Dendritic cell treated with granulocyte-macrophage colony-stimulating factor and Interleukin-4, amounts not matched to agents 40 ng/mL and 50 ng/mL, for 4 days (primary cell): Measurements from ENCODE around the gene CEACAM5.
"Not testable (repeated sequence)": the region's sequence is repeated elsewhere in the genome, so short reads cannot be mapped to it uniquely, and the experiment has no call there.

ENCODE experiments used
- H3K27ac Mint-ChIP-seq: one replicate; pipeline ENCODE4 v1.8.0; 2022; ENCODE audit warnings: mild to moderate bottlenecking, mixed read lengths
- H3K27me3 Mint-ChIP-seq: one replicate; pipeline ENCODE4 v1.8.0; 2022; ENCODE audit warnings: mild to moderate bottlenecking, mixed read lengths
- H3K36me3 Mint-ChIP-seq: one replicate; pipeline ENCODE4 v1.8.0; 2022; ENCODE audit warnings: low read depth, mixed read lengths
- H3K4me1 Mint-ChIP-seq: one replicate; pipeline ENCODE4 v1.8.0; 2022; ENCODE audit warnings: low read depth, mixed read lengths
- H3K4me3 Mint-ChIP-seq: one replicate; pipeline ENCODE4 v1.8.0; 2022; ENCODE audit warnings: mild to moderate bottlenecking, moderate library complexity, mixed read lengths
- H3K9me3 Mint-ChIP-seq: one replicate; pipeline ENCODE4 v1.8.0; 2022; ENCODE audit warnings: mixed read lengths
- intact Hi-C: fragments of 100-400 bp; cut with micrococcal nuclease; formaldehyde crosslinking; loops from one replicate; pipeline ENCODE4 v1.15.0; 2022

CEACAM5 gene

GRCh38 chr19:41768105-41768504 is 59.7 kb downstream of the CEACAM5 start:
- H3K9me3 Mint-ChIP-seq, H3K36me3 Mint-ChIP-seq, H3K4me1 Mint-ChIP-seq, H3K27me3 Mint-ChIP-seq, H3K27ac Mint-ChIP-seq, H3K4me3 Mint-ChIP-seq, intact Hi-C loops: not testable (repeated sequence)

DNA sequence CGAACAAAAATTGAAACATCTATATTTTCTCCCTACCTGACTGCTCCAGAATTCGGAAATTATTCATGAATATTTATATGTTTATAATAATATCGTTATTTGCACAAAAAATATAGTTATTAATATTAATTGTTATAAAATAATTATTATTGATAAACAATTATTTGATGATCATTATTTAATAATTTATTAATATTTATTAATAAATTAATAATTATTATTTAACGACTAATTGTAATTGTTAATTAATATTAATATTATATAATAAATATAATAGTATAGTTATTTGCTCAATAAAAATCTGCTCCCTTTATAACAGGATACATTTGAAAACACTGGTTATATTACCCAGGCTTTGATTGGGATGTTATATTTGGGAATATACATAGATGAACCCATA is 61.2 kb downstream of the CEACAM5 start:
- Mint-ChIP-seq H3K4me3 (no peak overlapping the region), H3K4me1 (peaks cover 7% of the 10 kb centered on the region), H3K36me3 (no peaks in the 10 kb centered on the region), H3K9me3 (no peaks in the 10 kb centered on the region), H3K27ac (no peak overlapping the region), H3K27me3 (peaks cover 3% of the 10 kb centered on the region)
- intact Hi-C loops: no loop called here

DNA sequence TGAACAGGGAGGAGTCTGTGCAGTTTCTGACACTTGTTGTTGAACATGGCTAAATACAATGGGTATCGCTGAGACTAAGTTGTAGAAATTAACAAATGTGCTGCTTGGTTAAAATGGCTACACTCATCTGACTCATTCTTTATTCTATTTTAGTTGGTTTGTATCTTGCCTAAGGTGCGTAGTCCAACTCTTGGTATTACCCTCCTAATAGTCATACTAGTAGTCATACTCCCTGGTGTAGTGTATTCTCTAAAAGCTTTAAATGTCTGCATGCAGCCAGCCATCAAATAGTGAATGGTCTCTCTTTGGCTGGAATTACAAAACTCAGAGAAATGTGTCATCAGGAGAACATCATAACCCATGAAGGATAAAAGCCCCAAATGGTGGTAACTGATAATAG is 63.0 kb downstream of the CEACAM5 start:
- H3K27ac Mint-ChIP-seq: no peak overlapping the region
- intact Hi-C loops: no loop called here
- H3K27me3 Mint-ChIP-seq: peaks cover 3% of the 10 kb centered on the region
- no peaks in the 10 kb centered on the region for H3K36me3 Mint-ChIP-seq
- no peak overlapping the region for H3K4me3 Mint-ChIP-seq
- peaks cover 7% of the 10 kb centered on the region for H3K4me1 Mint-ChIP-seq
- no peaks in the 10 kb centered on the region for H3K9me3 Mint-ChIP-seq

GRCh38 chr19:41774515-41774980 is 66.1 kb downstream of the CEACAM5 start:
- no peak overlapping the region for H3K27ac Mint-ChIP-seq
- H3K27me3 Mint-ChIP-seq: peaks cover 6% of the 10 kb centered on the region
- intact Hi-C loops: no loop called here
- peaks cover 7% of the 10 kb centered on the region for H3K4me1 Mint-ChIP-seq
- H3K4me3 Mint-ChIP-seq: no peak overlapping the region
- no peaks in the 10 kb centered on the region for H3K9me3 Mint-ChIP-seq
- H3K36me3 Mint-ChIP-seq: no peaks in the 10 kb centered on the region

DNA sequence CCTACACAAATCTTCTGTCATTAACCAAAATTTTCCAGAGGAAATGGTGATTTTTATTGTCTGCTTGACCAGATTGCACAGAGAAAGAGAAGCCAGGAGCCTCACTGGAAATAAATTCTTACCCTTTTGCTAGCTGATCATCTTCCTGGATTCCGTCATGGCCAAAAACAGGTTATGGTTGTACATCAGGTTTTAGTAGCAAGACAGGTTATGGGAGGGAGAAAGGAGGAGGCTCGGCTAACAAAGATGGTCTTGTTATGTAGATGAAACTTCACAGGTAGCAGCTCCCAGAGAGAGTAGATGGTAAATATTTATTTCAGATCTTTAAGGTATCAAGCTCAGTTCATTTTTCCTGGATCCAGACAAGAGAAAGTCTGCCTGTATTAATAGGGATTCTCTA is 68.3 kb downstream of the CEACAM5 start:
- no peak overlapping the region for H3K4me3 Mint-ChIP-seq
- intact Hi-C loops: no loop called here
- H3K36me3 Mint-ChIP-seq: no peaks in the 10 kb centered on the region
- no peaks in the 10 kb centered on the region for H3K9me3 Mint-ChIP-seq
- H3K4me1 Mint-ChIP-seq: peaks cover 7% of the 10 kb centered on the region
- H3K27ac Mint-ChIP-seq: no peak overlapping the region
- peaks cover 8% of the 10 kb centered on the region for H3K27me3 Mint-ChIP-seq
